Fibroblast of the aortic adventitia (primary cell): ENCODE measurements around the gene STOML2. TPM values are rescaled to one million over a fixed set of nuclear protein-coding genes. Genes with fewer than 3 reads are reported as not detected.
A peak's percentile ranks its signal among the peaks of the same experiment; 100 is the strongest.

Experiments
- DNase-seq: peaks from one replicate; pipeline ENCODE4 v3.0.0-alpha.2; 2010; ENCODE audit warnings: low read depth
- H3K4me3 ChIP-seq: 2 replicates; pipeline ENCODE4 v1.5.1; 2011; ENCODE audit warnings: low read depth, mild to moderate bottlenecking, control low read depth, low read length, moderate library complexity
- total RNA-seq: library from RNA; depleted of rRNA; stranded (reverse); fragments of >200 nt; gene quantifications from 2 replicates; pipeline ENCODE4 v1.2.3, GENCODE V29; 2012; ENCODE audit warnings: low replicate concordance
- TF ChIP-seq, protein P1 (sequence below): IDR thresholded peaks from 2 replicates; pipeline ENCODE4 v1.5.1; 2011; ENCODE audit warnings: mild to moderate bottlenecking, low read length, control low read depth, inconsistent platforms; ENCODE audit not compliant: insufficient read depth

Gene STOML2
- total RNA-seq, 1 donor = 109 TPM

DNA sequence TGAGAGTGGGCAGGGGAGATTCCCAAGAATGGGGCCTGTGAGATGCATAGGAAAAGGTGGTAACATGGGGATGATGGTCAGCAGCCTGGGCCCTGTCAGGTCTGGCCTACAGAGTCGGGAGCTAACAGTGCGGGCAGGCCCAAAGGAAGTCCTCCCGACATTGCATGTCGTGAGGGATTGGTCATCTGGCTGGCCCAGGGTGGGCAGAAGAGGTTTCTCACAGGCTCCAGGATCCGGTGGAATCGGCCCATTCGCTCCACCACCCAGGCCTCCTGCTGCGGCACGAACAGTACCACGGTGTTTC lies 514 bp downstream of the STOML2 start:
- TF ChIP-seq, protein P1, sequence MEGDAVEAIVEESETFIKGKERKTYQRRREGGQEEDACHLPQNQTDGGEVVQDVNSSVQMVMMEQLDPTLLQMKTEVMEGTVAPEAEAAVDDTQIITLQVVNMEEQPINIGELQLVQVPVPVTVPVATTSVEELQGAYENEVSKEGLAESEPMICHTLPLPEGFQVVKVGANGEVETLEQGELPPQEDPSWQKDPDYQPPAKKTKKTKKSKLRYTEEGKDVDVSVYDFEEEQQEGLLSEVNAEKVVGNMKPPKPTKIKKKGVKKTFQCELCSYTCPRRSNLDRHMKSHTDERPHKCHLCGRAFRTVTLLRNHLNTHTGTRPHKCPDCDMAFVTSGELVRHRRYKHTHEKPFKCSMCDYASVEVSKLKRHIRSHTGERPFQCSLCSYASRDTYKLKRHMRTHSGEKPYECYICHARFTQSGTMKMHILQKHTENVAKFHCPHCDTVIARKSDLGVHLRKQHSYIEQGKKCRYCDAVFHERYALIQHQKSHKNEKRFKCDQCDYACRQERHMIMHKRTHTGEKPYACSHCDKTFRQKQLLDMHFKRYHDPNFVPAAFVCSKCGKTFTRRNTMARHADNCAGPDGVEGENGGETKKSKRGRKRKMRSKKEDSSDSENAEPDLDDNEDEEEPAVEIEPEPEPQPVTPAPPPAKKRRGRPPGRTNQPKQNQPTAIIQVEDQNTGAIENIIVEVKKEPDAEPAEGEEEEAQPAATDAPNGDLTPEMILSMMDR = no peak
- DNase-seq = no peak
- peak overlapping the region; percentile 90 for H3K4me3 ChIP-seq

DNA sequence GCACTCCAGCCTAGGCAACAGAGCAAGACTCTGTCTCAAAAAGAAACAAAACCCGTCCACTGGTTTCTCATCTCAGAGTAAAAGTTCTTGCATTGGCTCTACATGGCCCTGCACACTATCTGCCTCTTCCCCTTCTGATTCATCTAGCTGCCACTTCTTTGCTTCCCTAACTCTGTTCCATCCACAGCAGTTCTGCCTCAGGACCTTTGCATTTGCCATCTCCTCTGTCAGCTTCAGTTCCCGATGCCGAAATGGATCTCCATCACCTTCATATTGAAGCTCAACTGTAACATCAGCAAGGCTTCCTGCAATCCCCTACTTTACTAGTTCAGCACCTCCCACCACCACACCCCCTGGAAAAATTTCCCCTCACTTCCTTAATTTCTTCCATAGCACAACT lies 5.4 kb downstream of the STOML2 start:
- TF ChIP-seq, protein P1 = no peak
- no peak for DNase-seq

DNA sequence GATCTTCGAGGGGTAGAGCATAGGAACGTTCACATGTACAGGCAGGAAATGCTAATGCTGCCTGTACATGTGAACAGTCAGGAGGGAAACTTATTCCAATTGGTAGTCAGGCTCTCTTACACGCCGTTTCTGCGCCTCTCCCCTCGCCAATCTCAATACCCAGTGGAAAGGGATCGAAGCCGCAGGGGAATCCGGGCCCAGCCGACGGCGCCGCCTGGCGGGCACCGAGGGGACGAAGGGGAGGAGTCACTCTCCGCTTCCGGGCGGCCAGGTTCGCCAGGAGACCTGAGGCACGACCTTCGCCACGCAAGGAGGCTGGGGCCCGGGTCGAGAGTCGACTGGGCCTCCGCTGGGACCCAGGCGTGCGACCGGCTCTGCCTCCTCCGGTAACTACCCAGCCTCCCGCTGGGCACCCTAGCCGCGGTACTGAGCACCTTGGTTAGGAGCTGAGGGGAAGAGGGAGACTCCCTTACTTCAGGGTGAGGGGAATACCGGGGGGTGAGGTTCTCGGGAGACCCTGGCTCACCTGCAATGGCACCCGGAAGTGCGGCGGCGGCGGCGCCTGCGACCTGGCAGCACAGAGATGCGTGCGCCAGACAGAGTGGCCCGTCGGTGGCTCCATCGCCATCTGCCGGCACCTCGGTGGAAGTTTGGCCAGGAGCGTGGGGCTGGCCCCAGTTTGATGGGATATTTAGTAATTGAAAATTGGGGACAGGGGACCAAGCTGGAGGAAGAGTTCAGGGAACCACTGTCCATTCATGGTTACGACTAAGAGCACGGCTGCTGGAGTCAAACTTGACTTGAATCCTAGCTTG lies 6.7 kb downstream of the STOML2 start, which contains the start of gene PIGO:
Gene PIGO (minus strand): TSS at position 557 of the 815 bp plus-strand sequence. CDS start 1,026 bp downstream, outside the sequence.
- TF ChIP-seq, protein P1 = peak; percentile 93
- peak; percentile 75 for DNase-seq
- peak within 1 kb of the TSS; percentile 100 for H3K4me3 ChIP-seq

More for the DNA sequence above, 5.4 kb downstream of the STOML2 start:
- H3K4me3 ChIP-seq = no peak overlapping the region

DNA sequence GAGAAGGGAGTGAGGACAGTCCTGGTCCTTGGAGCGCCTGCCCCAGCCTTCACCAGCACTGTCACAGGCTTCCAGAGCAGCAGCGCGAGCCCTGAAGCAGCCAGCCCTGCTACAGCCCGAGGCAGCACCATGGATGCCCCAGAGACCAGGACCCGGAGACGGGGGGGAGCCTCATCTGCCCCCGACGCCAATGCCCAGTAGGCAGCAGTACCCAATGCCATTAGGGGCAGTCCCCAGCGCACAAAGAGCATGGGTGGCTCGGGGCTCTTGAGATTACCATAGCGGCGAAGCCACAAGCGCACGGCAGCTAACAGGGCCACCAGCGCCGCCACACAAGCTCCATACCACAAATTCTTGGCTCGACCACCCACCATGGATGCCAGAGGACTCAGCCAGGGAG lies 11.4 kb downstream of the STOML2 start:
- no peak overlapping the region for H3K4me3 ChIP-seq
- TF ChIP-seq, protein P1 = no peak
- DNase-seq = no peak

DNA sequence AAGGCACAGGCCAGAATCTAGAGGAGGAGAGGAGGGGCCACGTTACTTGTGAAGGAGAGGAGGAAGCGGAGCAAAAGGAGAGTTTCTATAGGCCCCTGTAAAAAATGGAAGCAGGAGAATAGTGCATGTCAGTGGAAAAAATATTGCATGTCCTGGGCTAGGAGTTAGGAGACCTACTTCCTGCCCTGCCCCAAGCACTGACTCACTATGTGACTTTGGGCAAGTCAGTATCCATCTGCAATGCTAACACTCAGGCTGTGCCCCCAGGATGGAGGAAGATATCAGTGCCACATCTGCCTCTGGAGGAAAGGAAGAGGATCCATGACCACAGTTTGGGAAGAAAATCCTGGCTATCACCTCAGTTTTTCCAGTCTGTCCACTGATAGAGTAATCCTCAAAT lies 13.5 kb downstream of the STOML2 start:
- TF ChIP-seq, protein P1 = no peak

DNA sequence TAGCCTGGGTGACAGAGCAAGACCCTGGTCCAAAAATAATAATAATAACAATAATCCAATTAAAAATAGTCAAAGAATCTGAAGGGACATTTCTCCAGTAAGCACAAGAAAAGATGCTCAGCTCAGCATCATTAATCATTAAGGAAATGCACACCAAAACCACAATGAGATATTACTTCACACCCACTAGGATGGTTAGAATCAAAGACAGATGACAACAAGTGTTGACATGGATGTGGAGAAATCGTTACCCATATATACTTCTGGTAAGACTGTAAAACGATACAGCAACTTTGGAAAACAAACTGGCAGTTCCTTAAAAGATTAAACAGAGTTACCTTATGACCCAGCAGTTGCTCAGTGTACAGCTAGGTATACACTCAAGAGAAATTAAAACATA lies 17.9 kb downstream of the STOML2 start:
- no peak overlapping the region for H3K4me3 ChIP-seq
- no peak for DNase-seq
- TF ChIP-seq, protein P1 = no peak

More for the DNA sequence above, 13.5 kb downstream of the STOML2 start:
- DNase-seq = no peak
- H3K4me3 ChIP-seq = no peak overlapping the region
